Measurements from ENCODE around the gene DIAPH3.

The DIAPH3 gene

GRCh38 chr13:60167121-60167520, 3.4 kb upstream of the DIAPH3 start:
- TF ChIP-seq CTCF (IDR thresholded peaks at IDR 0.05; ENCODE audit: low read depth, low read length), result no peak
- no peak for DNase-seq (ENCODE audit: extremely low read depth, low read depth)

GRCh38 chr13:60165391-60166099, 1.8 kb upstream of the DIAPH3 start:
- TF ChIP-seq CTCF (IDR thresholded peaks at IDR 0.05; ENCODE audit: low read depth, low read length), result no peak

GRCh38 chr13:60164234-60164889, 634 bp upstream of the DIAPH3 start:
- no peak for DNase-seq (ENCODE audit: extremely low read depth, low read depth)
- no peak; the same call in 1 of the 2 replicates for TF ChIP-seq CTCF (IDR thresholded peaks at IDR 0.05; ENCODE audit: low read depth, low read length)

More at GRCh38 chr13:60165391-60166099, 1.8 kb upstream of the DIAPH3 start:
- DNase-seq (ENCODE audit: extremely low read depth, low read depth), result no peak

GRCh38 chr13:60162096-60162495, 1.6 kb downstream of the DIAPH3 start:
- no peak for DNase-seq (ENCODE audit: extremely low read depth, low read depth)
- TF ChIP-seq CTCF (IDR thresholded peaks at IDR 0.05; ENCODE audit: low read depth, low read length), result no peak

- DNase-seq (ENCODE audit: extremely low read depth, low read depth), result no peak
- TF ChIP-seq CTCF (IDR thresholded peaks at IDR 0.05; ENCODE audit: low read depth, low read length), result no peak
Measured at GRCh38 chr13:60158321-60158801, 5.4 kb downstream of the DIAPH3 start.

- no peak for DNase-seq (ENCODE audit: extremely low read depth, low read depth)
- TF ChIP-seq CTCF (IDR thresholded peaks at IDR 0.05; ENCODE audit: low read depth, low read length), result no peak
Measured at GRCh38 chr13:60155978-60156377, 7.8 kb downstream of the DIAPH3 start.

- DNase-seq (ENCODE audit: extremely low read depth, low read depth), result no peak
- no peak for TF ChIP-seq CTCF (IDR thresholded peaks at IDR 0.05; ENCODE audit: low read depth, low read length)
Measured at GRCh38 chr13:60152904-60153303, 10.8 kb downstream of the DIAPH3 start.

All from AG09319 (cell line).